HG03060 (cell line): ENCODE results near the gene GNAT1.

Experiments
- ATAC-seq: cut with Tn5 transposase; IDR thresholded peaks from one replicate; pipeline ENCODE4 v1.9.1; 2021; ENCODE audit warnings: low read depth, moderate number of reproducible peaks; ENCODE audit not compliant: unreplicated experiment

GNAT1 gene

DNA sequence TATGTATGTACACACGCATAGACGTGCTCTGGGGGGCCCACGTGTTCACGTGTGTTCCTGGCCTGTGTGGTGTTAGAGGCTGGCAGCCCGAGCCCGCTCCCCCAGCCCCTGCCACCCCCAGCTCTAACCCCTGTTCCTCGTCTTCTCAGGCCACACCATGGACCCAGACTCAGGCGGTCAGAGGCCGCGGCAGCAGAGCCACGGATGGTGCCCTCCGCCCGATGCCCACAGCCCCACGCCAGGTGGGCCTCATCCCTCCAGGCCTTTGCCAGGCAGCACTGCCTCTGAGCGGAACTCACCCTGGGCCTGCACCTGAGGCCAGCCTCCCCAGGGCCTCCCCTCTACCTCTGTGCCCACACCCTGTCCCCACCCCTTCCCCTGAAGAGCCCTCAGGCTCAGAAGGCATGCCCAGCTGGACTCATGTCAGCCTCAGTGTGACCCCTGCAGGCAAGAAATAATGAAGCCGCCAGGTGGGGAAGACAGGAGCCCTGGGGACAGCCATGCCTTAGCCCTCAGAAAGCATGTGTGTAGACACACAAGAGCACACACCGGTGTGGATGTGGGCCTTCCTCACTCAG lies 16.4 kb upstream of the GNAT1 start:
- no peak for ATAC-seq

- ATAC-seq = no peak
These were observed 14.1 kb upstream of the GNAT1 start for GRCh38 chr3:50177346-50177745.

DNA sequence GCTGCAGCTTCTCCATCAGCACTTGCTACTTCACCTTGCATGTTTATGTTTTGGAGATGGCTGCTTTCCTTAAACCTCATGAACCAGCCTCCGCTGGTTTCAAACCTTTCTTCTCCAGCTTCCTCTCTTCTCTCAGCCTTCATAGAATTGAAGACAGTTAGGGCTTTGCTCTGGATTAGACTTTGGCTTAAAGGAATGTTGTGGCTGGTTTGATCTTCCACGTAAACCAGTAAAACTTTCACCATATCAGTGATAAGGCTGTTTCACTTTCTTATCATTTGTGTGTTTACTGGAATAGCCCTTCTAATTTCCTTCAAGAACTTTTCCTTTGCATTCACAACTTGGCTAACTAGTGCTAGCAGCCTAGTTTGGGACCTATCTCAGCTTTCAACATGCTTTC lies 11.7 kb upstream of the GNAT1 start:
- no peak for ATAC-seq

DNA sequence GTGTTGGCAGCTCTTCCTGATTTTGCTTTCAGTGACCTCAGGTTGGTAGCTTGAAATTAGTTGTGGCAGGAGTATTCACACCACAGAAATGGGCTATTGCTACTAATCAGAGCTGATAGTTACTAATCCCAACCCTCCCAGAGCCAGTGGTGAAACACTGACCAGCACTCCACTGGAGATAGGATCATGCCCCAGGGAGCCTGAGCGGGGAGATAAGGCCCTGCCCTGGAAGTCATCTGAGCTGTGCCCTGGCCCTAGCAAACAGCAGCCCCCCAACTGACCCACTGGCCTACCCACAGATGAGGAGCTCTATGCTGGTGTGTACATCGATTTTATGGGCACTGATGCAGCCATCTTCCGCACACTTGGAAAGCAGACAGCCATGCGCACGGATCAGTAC lies 9.4 kb upstream of the GNAT1 start:
- ATAC-seq = no peak

- no peak for ATAC-seq
These were observed 8.8 kb upstream of the GNAT1 start for GRCh38 chr3:50182533-50183099.

DNA sequence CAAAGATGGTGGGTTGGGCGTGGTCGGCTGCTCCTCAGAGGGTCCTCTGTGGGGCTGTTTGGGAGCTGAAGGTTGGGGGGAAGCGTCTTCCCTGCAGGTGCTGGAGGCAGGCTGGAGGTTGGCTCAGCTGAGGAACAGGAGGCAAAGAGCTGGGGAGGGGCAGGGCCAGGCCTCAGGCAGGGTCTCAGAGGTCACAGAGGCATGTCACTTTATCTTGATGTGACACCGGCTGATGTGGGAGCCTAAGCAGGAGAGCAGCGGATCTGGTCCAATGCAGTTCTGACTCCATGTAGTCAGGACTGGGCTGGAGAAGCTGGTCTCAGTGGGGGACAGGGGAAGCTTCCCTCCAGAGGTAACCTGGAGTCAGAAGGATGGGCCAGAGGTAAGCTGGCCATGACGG lies 7.7 kb upstream of the GNAT1 start:
- no peak for ATAC-seq

- no peak for ATAC-seq
These were observed 7.0 kb upstream of the GNAT1 start for GRCh38 chr3:50184242-50184978.

GRCh38 chr3:50185230-50185629 lies 6.2 kb upstream of the GNAT1 start:
- no peak for ATAC-seq

GRCh38 chr3:50186096-50186495 lies 5.3 kb upstream of the GNAT1 start:
- ATAC-seq = no peak

GRCh38 chr3:50187750-50188149 lies 3.7 kb upstream of the GNAT1 start:
- ATAC-seq = no peak

GRCh38 chr3:50189274-50189673 lies 2.1 kb upstream of the GNAT1 start:
- no peak for ATAC-seq

DNA sequence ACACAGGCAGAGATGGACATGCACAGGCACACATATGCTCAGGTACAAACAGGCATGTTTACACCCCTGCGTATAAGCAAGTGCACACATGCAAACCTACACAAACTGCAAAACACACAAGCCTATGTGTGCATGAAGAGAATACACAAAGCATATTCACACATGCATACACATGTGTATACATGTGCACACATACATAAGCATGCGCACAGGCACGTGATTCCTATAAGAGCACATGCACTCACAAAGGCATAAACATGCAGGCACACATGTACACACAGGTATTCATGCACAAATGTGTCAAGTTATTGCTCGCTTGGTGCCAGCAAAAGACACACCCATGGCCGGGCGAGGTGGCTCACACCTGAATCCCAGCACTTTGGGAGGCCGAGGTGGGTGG lies 1.4 kb upstream of the GNAT1 start:
- ATAC-seq = no peak

GRCh38 chr3:50192124-50192523 lies 714 bp downstream of the GNAT1 start:
- no peak for ATAC-seq

GRCh38 chr3:50192689-50193141 lies 1.3 kb downstream of the GNAT1 start:
- no peak for ATAC-seq

DNA sequence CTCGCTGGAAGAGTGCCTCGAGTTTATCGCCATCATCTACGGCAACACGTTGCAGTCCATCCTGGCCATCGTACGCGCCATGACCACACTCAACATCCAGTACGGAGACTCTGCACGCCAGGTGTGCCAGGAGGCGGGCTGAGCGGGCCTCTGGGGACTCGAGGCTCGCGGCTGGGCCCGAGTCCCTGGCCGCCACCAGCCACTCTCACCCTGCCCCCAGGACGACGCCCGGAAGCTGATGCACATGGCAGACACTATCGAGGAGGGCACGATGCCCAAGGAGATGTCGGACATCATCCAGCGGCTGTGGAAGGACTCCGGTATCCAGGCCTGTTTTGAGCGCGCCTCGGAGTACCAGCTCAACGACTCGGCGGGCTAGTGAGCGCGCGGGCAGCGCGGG lies 1.9 kb downstream of the GNAT1 start:
- ATAC-seq = no peak

DNA sequence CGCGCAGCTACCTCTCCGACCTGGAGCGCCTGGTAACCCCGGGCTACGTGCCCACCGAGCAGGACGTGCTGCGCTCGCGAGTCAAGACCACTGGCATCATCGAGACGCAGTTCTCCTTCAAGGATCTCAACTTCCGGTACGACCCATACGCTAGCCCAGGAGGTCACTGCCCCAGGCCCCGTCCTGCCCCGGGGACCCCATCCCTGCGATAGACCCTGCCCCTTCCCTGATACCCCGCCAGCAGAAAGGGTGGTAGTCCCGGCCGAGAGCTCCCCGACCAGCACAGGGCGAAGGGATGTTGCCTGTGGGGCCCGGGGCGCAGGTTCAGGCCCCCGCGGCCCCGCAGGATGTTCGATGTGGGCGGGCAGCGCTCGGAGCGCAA lies 2.3 kb downstream of the GNAT1 start:
- no peak for ATAC-seq

DNA sequence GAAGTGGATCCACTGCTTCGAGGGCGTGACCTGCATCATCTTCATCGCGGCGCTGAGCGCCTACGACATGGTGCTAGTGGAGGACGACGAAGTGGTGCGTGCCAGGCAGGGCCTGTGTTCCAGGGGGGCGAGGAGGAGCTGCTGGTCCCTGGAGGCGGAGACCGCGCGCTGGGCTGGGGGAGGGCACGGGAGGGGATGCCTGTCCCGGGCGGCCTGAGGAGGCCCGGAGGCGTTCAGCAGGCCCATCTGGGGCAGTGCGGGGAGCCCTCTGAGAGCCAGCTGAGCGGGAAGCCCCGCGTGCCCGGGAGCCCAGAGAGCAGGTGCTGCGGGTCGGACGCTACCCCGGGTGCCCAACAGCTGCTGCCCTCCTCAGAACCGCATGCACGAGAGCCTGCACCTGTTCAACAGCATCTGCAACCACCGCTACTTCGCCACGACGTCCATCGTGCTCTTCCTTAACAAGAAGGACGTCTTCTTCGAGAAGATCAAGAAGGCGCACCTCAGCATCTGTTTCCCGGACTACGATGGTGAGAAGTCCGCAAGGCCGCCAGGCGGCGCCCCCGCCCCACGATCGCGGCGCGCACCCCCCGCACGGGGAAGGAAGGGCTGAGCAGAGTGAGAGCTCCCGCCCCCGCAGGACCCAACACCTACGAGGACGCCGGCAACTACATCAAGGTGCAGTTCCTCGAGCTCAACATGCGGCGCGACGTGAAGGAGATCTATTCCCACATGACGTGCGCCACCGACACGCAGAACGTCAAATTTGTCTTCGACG lies 2.9 kb downstream of the GNAT1 start:
- no peak for ATAC-seq

- no peak for ATAC-seq
These were observed 3.6 kb downstream of the GNAT1 start for GRCh38 chr3:50194903-50195500.

DNA sequence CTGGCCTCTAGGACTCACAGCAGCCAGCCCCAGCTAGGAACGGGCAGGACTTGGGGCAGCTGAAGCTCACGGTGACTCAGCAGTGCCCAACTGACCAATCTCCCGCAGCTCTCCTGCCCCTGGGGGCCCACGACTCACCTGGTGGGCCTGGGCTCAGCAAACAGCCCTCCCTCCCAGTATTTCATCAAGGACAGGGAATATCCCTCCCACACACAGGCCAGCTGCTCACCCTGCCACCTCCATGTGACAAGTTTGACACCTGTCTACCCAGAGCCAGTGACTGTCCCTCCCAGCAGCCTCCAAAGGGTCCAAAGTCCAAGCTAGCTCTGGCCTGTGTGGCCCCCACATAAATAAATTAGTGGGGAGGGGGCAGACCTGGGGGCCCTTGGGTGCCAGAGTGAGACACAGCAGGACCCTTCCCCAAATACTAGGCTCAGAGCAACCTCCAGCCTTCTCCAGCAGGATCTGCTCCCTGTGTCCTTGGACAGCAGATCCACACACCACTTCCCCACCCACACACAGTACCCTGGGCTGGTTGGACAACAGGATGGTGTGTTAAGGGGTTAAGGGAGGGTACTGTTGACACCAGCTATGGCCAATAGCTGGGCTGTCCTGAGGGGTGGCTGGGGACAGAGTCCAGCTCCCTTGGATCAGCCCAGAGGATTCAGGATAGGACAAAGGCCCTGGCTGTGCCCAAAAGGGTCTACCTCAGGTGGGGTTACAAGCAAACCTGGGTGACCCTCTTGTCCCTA lies 4.3 kb downstream of the GNAT1 start:
- no peak for ATAC-seq

- no peak for ATAC-seq
These were observed 4.9 kb downstream of the GNAT1 start for GRCh38 chr3:50196253-50196801.
